WERI-Rb-1 (cell line): ENCODE measurements around the gene ALPI.
A peak's percentile ranks its signal among the peaks of the same experiment; 100 is the strongest.

ENCODE experiments used
- DNase-seq: peaks from one replicate; pipeline ENCODE4 v3.0.0-alpha.2; 2020
- H3K27ac ChIP-seq: fragments of 250-450 bp; sonication (Bioruptor Pico); 2 replicates; pipeline ENCODE4 v1.5.1; 2020; ENCODE audit warnings: mild to moderate bottlenecking, moderate library complexity
- H3K27me3 ChIP-seq: fragments of 250-450 bp; sonication (Bioruptor Pico); 2 replicates; pipeline ENCODE4 v1.5.1; 2021; ENCODE audit warnings: mild to moderate bottlenecking, low read depth, moderate library complexity; ENCODE audit not compliant: insufficient read depth, severe bottlenecking
- H3K36me3 ChIP-seq: fragments of 250-450 bp; sonication (Bioruptor Pico); 2 replicates; pipeline ENCODE4 v1.5.1; 2020; ENCODE audit warnings: mild to moderate bottlenecking, moderate library complexity
- H3K4me3 ChIP-seq: 2 replicates; pipeline ENCODE4 v1.5.1; 2011; ENCODE audit warnings: low read depth, mild to moderate bottlenecking, control low read depth, low read length
- H3K9me3 ChIP-seq: fragments of 250-450 bp; sonication (Bioruptor Pico); 2 replicates; pipeline ENCODE4 v1.5.1; 2021; ENCODE audit warnings: mild to moderate bottlenecking, moderate library complexity; ENCODE audit not compliant: severe bottlenecking
- TF ChIP-seq, protein P1 (sequence below): IDR thresholded peaks from 2 replicates; pipeline ENCODE4 v1.5.1; 2011; ENCODE audit warnings: low read depth, mild to moderate bottlenecking, control low read depth, inconsistent platforms, low read length

ALPI gene

DNA sequence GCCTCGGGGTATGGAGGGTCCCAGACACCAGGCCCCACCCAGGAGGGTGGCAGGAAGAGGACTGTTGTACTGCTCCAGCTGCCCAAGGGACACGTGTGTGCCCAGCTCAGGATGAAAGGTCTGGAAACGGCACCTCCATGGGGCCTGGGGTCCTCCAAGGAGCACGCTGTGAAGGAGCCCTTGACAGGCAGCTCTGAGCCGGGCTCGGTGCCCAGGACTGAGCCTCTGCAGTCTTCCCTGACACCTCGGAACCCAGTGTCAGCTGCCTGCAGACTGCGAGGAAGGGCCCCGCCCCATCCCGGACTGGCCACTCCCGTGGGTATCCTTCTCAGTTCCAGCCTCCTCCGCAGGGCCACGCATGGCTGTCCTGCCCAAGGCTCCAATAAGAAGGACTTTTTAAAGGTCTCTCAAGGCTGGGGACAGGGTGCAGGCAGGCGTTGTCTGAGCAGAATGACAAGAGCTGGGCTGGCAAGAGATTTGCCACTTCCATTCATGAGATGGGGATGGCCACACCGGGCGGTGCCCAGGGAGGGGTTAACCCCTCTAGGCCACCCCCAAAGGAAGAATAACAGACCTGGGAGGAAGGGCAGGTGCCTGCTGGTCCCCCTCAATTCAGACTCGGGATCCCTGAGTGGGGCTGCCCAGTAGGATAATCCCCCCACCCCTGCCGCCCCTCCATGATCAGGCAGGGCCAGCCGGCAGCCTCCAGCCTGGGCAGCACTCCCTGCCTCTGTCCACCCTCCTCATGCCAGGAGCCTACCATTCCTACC lies 22.8 kb downstream of the ALPI start:
- Histone ChIP-seq H3K27ac (no peak overlapping the region), H3K4me3 (no peak overlapping the region), H3K36me3 (no peaks in the 10 kb centered on the region), H3K27me3 (peaks cover 4% of the 10 kb centered on the region), H3K9me3 (no peaks in the 10 kb centered on the region)
- no peak for DNase-seq
- TF ChIP-seq, protein P1, sequence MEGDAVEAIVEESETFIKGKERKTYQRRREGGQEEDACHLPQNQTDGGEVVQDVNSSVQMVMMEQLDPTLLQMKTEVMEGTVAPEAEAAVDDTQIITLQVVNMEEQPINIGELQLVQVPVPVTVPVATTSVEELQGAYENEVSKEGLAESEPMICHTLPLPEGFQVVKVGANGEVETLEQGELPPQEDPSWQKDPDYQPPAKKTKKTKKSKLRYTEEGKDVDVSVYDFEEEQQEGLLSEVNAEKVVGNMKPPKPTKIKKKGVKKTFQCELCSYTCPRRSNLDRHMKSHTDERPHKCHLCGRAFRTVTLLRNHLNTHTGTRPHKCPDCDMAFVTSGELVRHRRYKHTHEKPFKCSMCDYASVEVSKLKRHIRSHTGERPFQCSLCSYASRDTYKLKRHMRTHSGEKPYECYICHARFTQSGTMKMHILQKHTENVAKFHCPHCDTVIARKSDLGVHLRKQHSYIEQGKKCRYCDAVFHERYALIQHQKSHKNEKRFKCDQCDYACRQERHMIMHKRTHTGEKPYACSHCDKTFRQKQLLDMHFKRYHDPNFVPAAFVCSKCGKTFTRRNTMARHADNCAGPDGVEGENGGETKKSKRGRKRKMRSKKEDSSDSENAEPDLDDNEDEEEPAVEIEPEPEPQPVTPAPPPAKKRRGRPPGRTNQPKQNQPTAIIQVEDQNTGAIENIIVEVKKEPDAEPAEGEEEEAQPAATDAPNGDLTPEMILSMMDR: no peak

GRCh38 chr2:232479341-232480200 lies 23.6 kb downstream of the ALPI start:
- TF ChIP-seq, protein P1: peak; percentile 48; the same call in 1 of the 2 replicates
- no peak for DNase-seq
- no peak overlapping the region for H3K4me3 ChIP-seq

DNA sequence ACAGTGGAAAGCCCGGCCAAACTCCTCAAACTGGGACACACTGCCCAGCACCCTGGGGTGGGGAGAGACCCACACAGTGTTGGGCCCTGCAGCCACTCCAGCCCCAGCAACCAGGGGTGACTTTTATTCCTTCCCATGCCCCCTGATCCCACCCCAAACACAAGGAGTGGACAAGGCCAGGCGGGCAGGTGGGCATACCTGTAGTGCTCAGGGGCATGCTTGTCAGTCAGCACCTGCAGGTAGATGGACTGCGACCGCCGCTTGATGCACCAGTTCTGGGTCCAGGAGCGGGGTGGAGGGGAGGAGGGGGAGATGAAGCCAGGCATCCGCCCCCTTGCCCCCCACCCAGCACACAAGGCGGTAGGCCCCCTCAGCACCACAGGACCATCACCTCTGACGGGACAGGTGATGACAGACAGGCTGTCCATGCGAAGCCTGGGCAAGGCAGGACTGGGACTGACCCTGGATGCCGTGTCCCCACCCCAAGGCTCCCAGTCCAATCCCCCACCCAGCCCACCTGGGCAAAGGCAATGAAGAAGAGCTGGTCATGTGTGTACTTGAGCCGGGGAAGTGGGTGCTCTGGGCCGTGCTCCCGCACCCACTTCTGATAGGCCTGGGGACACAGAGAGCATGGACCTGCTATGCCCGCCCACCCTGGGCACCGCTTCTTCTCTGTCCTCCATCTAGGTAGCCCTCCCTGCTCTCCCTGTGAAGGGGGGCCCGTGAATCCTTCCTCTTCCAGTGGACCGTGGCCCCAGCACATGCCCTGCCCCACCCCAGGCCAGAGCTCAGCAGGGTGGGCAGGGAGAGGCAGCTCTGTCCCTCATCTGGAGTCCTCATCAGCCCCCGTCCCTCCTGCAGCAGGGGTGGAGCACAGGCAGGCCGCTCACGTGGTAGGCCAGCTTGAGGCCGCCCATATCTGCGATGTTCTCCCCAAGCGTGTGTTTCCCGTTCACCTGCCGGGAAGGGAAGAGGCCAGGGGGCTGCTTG lies 24.5 kb downstream of the ALPI start:
- TF ChIP-seq, protein P1: no peak
- no peak for DNase-seq

More at GRCh38 chr2:232479341-232480200, 23.6 kb downstream of the ALPI start:
- Histone ChIP-seq H3K9me3 (no peaks in the 10 kb centered on the region), H3K36me3 (no peaks in the 10 kb centered on the region), H3K27me3 (peaks cover 5% of the 10 kb centered on the region), H3K27ac (no peak overlapping the region)

DNA sequence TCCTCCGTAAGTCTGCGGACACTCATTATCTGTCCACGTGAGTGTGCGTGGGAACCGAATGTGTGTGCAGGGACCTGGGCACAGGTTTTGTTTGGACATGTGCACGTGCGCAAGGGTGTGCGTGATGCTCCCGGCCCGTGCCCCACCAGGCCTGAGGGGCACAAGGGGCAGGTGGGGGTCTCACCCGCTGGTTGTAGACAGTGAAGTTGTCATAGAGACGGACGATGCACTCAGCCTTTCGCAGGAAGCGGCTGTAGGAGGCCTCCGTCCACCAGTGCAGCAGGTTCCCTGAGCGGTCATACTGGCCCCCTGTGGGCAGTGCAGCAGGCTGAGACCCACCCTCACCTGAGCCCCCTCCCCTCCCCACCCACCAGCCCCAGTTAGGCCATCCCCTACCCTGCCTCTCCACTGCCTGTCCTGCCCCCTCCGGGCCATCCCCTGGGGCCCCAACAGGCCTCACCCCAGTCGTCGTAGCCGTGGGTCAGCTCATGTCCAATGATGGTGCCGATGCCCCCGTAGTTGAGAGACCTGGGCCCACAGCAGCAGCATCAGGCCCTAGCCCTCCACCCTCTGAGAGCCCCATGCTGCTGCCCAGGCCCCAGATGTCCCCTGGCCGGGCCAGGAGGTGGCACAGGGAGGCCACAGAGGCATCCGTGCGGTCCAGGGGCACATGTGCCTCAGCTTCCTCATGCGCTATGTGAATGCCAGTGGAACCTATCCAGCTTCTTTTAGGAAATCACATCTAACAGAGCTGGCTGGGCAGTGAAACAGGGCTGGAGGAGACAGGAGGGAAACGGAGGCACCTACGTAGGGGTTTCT lies 25.6 kb downstream of the ALPI start:
- H3K4me3 ChIP-seq: no peak overlapping the region
- H3K27me3 ChIP-seq: peaks cover 24% of the 10 kb centered on the region
- H3K9me3 ChIP-seq: no peaks in the 10 kb centered on the region
- TF ChIP-seq, protein P1: no peak
- DNase-seq: no peak
- H3K27ac ChIP-seq: no peak overlapping the region
- no peaks in the 10 kb centered on the region for H3K36me3 ChIP-seq

More for the DNA sequence above, 24.5 kb downstream of the ALPI start:
- Histone ChIP-seq H3K27ac (no peak overlapping the region), H3K9me3 (no peaks in the 10 kb centered on the region), H3K27me3 (peaks cover 14% of the 10 kb centered on the region), H3K4me3 (no peak overlapping the region), H3K36me3 (no peaks in the 10 kb centered on the region)
